ENCODE results near the gene TUT4.

DNA sequence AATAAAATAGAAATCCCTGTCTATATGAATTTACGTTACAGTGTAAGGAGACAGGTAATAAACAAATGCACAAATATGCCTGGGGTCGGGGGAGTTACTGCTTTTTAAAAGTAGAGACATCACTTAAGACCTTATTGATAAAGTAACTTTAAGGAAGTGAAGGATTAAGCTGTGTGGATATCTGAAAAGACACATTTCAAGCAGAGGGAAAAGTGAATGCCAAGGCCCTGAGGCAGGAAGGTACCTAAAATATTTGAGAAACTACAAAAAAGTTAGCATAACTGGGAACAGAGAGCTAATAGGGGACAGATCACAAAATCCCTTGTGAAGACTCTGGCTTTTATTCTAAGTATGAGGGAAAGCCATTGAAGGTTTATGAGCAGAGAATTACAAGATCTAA is 41.5 kb downstream of the TUT4 start:
- no peak for TF ChIP-seq RAD21 (IDR thresholded peaks at IDR 0.05; ENCODE audit: low read length)
- TF ChIP-seq SMC3 (IDR thresholded peaks at IDR 0.05; ENCODE audit: low read depth, low read length) = no peak
- TF ChIP-seq, protein P1, sequence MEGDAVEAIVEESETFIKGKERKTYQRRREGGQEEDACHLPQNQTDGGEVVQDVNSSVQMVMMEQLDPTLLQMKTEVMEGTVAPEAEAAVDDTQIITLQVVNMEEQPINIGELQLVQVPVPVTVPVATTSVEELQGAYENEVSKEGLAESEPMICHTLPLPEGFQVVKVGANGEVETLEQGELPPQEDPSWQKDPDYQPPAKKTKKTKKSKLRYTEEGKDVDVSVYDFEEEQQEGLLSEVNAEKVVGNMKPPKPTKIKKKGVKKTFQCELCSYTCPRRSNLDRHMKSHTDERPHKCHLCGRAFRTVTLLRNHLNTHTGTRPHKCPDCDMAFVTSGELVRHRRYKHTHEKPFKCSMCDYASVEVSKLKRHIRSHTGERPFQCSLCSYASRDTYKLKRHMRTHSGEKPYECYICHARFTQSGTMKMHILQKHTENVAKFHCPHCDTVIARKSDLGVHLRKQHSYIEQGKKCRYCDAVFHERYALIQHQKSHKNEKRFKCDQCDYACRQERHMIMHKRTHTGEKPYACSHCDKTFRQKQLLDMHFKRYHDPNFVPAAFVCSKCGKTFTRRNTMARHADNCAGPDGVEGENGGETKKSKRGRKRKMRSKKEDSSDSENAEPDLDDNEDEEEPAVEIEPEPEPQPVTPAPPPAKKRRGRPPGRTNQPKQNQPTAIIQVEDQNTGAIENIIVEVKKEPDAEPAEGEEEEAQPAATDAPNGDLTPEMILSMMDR (conservative IDR thresholded peaks at IDR 0.05; ENCODE audit: low read depth, low read length) = no peak
- TF ChIP-seq POLR2A (IDR thresholded peaks at IDR 0.05; ENCODE audit: low read depth, low read length) = no peak
- TF ChIP-seq, protein P2, sequence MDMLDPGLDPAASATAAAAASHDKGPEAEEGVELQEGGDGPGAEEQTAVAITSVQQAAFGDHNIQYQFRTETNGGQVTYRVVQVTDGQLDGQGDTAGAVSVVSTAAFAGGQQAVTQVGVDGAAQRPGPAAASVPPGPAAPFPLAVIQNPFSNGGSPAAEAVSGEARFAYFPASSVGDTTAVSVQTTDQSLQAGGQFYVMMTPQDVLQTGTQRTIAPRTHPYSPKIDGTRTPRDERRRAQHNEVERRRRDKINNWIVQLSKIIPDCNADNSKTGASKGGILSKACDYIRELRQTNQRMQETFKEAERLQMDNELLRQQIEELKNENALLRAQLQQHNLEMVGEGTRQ (IDR thresholded peaks at IDR 0.05; ENCODE audit: low read depth, low read length) = no peak
- TF ChIP-seq MAZ (IDR thresholded peaks at IDR 0.05; ENCODE audit: borderline replicate concordance, low read depth, low read length) = no peak
- TF ChIP-seq CHD1 (IDR thresholded peaks at IDR 0.05; ENCODE audit: low read depth, low read length) = no peak
- no peak for TF ChIP-seq CEBPB (IDR thresholded peaks at IDR 0.05; ENCODE audit: low read depth, low read length)
- TF ChIP-seq FOS (IDR thresholded peaks at IDR 0.05; ENCODE audit: low read depth, low read length) = no peak
